ENCODE results near the gene LRBA. TPM values are rescaled to one million over a fixed set of nuclear protein-coding genes. Genes with fewer than 3 reads are reported as not detected.

Gene LRBA
- total RNA-seq, 1 donor: 38.4 TPM

DNA sequence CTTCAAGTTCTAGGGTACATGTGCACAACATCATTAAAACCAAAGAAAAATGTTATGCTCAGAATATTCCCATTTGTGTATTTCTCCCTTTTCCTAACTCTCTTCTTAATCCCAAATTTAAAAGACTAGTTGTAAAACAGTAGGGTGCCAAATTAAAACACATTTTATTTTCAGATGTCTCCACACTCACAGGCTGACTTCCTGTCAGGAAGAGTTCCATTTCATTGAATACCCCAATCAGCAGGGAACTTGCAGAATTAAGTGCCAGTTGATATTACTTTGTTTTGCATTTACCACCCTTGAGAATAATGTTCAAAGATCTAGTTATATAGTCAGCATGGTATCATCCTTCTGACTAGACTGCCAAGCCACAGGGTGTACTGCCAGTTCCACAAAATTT, 225.2 kb downstream of the LRBA start:
- no peak for DNase-seq (ENCODE audit: low read depth)
- no peak overlapping the region for H3K4me3 ChIP-seq (ENCODE audit: low read depth, low read length)
- no peak for TF ChIP-seq CTCF (IDR thresholded peaks at IDR 0.05; ENCODE audit: insufficient read depth, low read depth, low read length)

DNA sequence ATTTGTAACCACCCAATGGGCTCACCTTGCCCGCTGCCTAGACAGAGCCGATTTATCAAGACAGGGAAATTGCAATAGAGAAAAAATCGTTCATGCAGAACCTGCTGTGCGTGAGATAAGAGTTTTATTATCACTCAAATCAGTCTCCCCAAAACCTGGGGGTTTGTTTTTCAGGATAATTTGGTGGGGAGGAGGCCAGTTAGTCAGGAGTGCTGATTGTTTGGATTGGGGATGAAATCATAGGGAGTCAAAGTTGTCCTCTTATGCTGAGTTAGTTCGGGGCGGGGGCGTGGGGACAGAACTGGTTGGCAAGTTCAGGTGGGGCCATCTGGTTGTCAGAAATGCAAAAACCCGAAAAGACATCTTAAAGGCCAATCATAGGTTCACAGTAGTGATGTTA, 230.1 kb downstream of the LRBA start:
- no peak for TF ChIP-seq CTCF (IDR thresholded peaks at IDR 0.05; ENCODE audit: insufficient read depth, low read depth, low read length)
- DNase-seq (ENCODE audit: low read depth): no peak
- no peak overlapping the region for H3K4me3 ChIP-seq (ENCODE audit: low read depth, low read length)

- no peak for TF ChIP-seq CTCF (IDR thresholded peaks at IDR 0.05; ENCODE audit: insufficient read depth, low read depth, low read length)
- H3K4me3 ChIP-seq (ENCODE audit: low read depth, low read length): no peak overlapping the region
- DNase-seq (ENCODE audit: low read depth): no peak
These were observed 230.8 kb downstream of the LRBA start for GRCh38 chr4:150784305-150784704.

DNA sequence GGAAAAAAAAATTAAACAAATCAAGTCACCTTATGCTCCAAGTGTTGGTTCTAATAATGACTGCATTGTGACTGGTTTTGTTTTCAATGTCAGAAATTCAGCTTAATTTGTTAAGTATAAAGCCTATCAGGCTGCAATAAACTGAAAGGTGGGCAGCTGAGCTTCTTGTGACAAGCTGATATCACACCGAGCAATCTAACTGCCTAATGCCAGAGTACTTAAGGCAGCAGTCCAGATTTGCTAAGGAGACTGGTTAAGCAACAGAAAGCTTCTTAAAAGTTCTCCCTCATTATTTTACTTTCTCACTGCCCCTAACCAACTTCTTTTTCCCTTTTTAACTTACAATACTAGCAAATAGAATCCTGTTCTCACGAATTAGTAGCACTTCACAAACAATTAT, 232.2 kb downstream of the LRBA start:
- no peak for TF ChIP-seq CTCF (IDR thresholded peaks at IDR 0.05; ENCODE audit: insufficient read depth, low read depth, low read length)
- H3K4me3 ChIP-seq (ENCODE audit: low read depth, low read length): no peak overlapping the region
- peak; percentile 18 for DNase-seq (ENCODE audit: low read depth)

GRCh38 chr4:150782311-150782710, 232.8 kb downstream of the LRBA start:
- TF ChIP-seq CTCF (IDR thresholded peaks at IDR 0.05; ENCODE audit: insufficient read depth, low read depth, low read length): no peak
- DNase-seq (ENCODE audit: low read depth): peak; percentile 22

GRCh38 chr4:150781191-150781590, 233.9 kb downstream of the LRBA start:
- TF ChIP-seq CTCF (IDR thresholded peaks at IDR 0.05; ENCODE audit: insufficient read depth, low read depth, low read length): no peak
- H3K4me3 ChIP-seq (ENCODE audit: low read depth, low read length): no peak overlapping the region
- no peak for DNase-seq (ENCODE audit: low read depth)

More at GRCh38 chr4:150782311-150782710, 232.8 kb downstream of the LRBA start:
- no peak overlapping the region for H3K4me3 ChIP-seq (ENCODE audit: low read depth, low read length)

DNA sequence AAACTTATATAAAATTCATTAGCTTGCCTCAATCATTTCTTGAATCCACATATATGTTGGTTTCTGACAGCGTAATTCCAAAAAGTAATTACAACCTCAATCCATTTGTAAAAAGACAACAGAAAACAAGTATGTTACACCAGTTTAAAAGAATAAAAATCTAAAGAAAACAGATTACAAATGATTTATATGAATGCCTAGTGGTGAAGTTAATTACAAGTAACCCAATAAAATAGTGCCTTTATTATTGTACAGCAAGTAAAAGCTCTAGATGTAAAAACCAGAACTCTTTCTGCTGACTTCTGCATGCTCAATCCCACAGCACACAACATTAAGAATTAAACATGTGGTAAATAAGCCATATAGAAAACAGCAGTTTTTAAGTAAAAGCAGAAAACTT, 235.4 kb downstream of the LRBA start:
- DNase-seq (ENCODE audit: low read depth): no peak
- H3K4me3 ChIP-seq (ENCODE audit: low read depth, low read length): no peak overlapping the region
- TF ChIP-seq CTCF (IDR thresholded peaks at IDR 0.05; ENCODE audit: insufficient read depth, low read depth, low read length): no peak

Data from fibroblast of villous mesenchyme (primary cell).